ENCODE results near the gene DLGAP4. TPM values are rescaled to one million over a fixed set of nuclear protein-coding genes. Genes with fewer than 3 reads are reported as not detected.
A peak's percentile ranks its signal among the peaks of the same experiment; 100 is the strongest.

DLGAP4 gene
- total and polyA plus RNA-seq, 7 experiments from 2014 or later = 15.0 to 40.2 (median 35.3) TPM

- no peaks in the 10 kb centered on the region for H3K9me3 ChIP-seq (ENCODE audit: control insufficient read depth in 2 of 3, low read length in 3 of 3)
- peaks cover 65 to 87% (median 76%) of the 10 kb centered on the region in 7 donors for H3K4me1 Mint-ChIP-seq
Observed at GRCh38 chr20:36466089-36466488, 159.9 kb downstream of the DLGAP4 start.

GRCh38 chr20:36467076-36467999 is 161.2 kb downstream of the DLGAP4 start:
- Mint-ChIP-seq H3K36me3 (peaks cover 0 to 5% (median 0%) of the 10 kb centered on the region in 5 donors), H3K27me3 (no peaks in the 10 kb centered on the region), H3K4me1 (peaks cover 67 to 93% (median 81%) of the 10 kb centered on the region in 7 donors), H3K9me3 (no peaks in the 10 kb centered on the region), H3K27ac (peak overlapping the region; percentile 72 to 96 (median 81)), H3K4me3 (peak overlapping the region; percentile 60 to 81 (median 75))
- H3K9me3 ChIP-seq (ENCODE audit: control insufficient read depth in 2 of 3, low read length in 3 of 3) = no peaks in the 10 kb centered on the region
- intact Hi-C loops (cut with micrococcal nuclease) = loop anchor here (1.0 to 10.0 kb wide), 5 partner anchors 25 to 1227 kb away; partner anchors contain the start of genes RBL1 (in 2 of the 2), CTNNBL1 (in 1 of the 2) and SCAND1 (in 1 of the 2)
- peak; percentile 41 for ATAC-seq
- H3K4me3 ChIP-seq (ENCODE audit: low read length) = peak overlapping the region; percentile 28
- POLR2A ChIA-PET = interaction anchor here (0.8 kb wide), 1 partner anchor 24 kb away, joined by 3 read pairs; no protein-coding TSS in a partner anchor
- H3K27ac ChIP-seq (ENCODE audit: low read depth, low read length) = peak overlapping the region; percentile 64
- peak in 8 of 9 donors; percentile 43 to 67 (median 58) for DNase-seq
- no peaks in the 10 kb centered on the region for H3K27me3 ChIP-seq (ENCODE audit: control insufficient read depth in 2 of 2, insufficient read depth in 2 of 2, low read length in 2 of 2)
- CTCF ChIA-PET = interaction anchor here (0.6 to 1.0 kb wide), 2 partner anchors 19 to 1889 kb away, joined by 3 read pairs; no protein-coding TSS in a partner anchor
- H3K36me3 ChIP-seq (ENCODE audit: control insufficient read depth in 2 of 3, insufficient read depth in 3 of 3, low read length in 3 of 3) = no peaks in the 10 kb centered on the region
- H3K4me1 ChIP-seq (ENCODE audit: control insufficient read depth in 2 of 2, insufficient read depth in 2 of 2, low read length in 2 of 2) = peaks cover 53 to 74% of the 10 kb centered on the region in 2 donors

More at GRCh38 chr20:36466089-36466488, 159.9 kb downstream of the DLGAP4 start:
- ChIA-PET CTCF (interaction anchor here (0.9 to 1.1 kb wide), 2 partner anchors 20 to 26 kb away, joined by 3 to 5 read pairs; no protein-coding TSS in a partner anchor), POLR2A (interaction anchor here (1.0 to 1.3 kb wide), 2 partner anchors 26 to 106 kb away, joined by 3 to 5 read pairs; no protein-coding TSS in a partner anchor)
- no peaks in the 10 kb centered on the region for H3K36me3 ChIP-seq (ENCODE audit: control insufficient read depth in 2 of 3, insufficient read depth in 3 of 3, low read length in 3 of 3)
- H3K4me3 Mint-ChIP-seq = peak overlapping the region; percentile 35 to 81 (median 72)
- H3K4me3 ChIP-seq (ENCODE audit: low read length) = no peak overlapping the region
- H3K27me3 ChIP-seq (ENCODE audit: control insufficient read depth in 2 of 2, insufficient read depth in 2 of 2, low read length in 2 of 2) = no peaks in the 10 kb centered on the region
- peak overlapping the region; percentile 72 to 96 (median 81) for H3K27ac Mint-ChIP-seq
- ATAC-seq (no peak), DNase-seq (no peak)
- H3K36me3 Mint-ChIP-seq = peaks cover 0 to 5% (median 0%) of the 10 kb centered on the region in 5 donors
- H3K27me3 Mint-ChIP-seq = no peaks in the 10 kb centered on the region
- no peaks in the 10 kb centered on the region for H3K9me3 Mint-ChIP-seq
- peak overlapping the region; percentile 64 for H3K27ac ChIP-seq (ENCODE audit: low read depth, low read length)
- peaks cover 57 to 65% of the 10 kb centered on the region in 2 donors for H3K4me1 ChIP-seq (ENCODE audit: control insufficient read depth in 2 of 2, insufficient read depth in 2 of 2, low read length in 2 of 2)
- intact Hi-C loops (cut with micrococcal nuclease) = loop anchor here (2.0 to 10.0 kb wide), 4 partner anchors 27 to 1229 kb away; partner anchors contain the start of genes RBL1 (in 2 of the 2), CTNNBL1 (in 1 of the 2) and SCAND1 (in 1 of the 2)

- Mint-ChIP-seq H3K27me3 (no peaks in the 10 kb centered on the region), H3K36me3 (peaks cover 0 to 5% (median 0%) of the 10 kb centered on the region in 5 donors), H3K4me3 (peak overlapping the region in 6 of 10 donors; percentile 37 to 81 (median 62)), H3K4me1 (peaks cover 63 to 94% (median 81%) of the 10 kb centered on the region in 7 donors), H3K27ac (peak overlapping the region; percentile 14 to 96 (median 66)), H3K9me3 (no peaks in the 10 kb centered on the region)
- no peaks in the 10 kb centered on the region for H3K27me3 ChIP-seq (ENCODE audit: control insufficient read depth in 2 of 2, insufficient read depth in 2 of 2, low read length in 2 of 2)
- ATAC-seq (no peak), DNase-seq (no peak)
- no peaks in the 10 kb centered on the region for H3K9me3 ChIP-seq (ENCODE audit: control insufficient read depth in 2 of 3, low read length in 3 of 3)
- H3K4me3 ChIP-seq (ENCODE audit: low read length) = peak overlapping the region; percentile 28
- H3K36me3 ChIP-seq (ENCODE audit: control insufficient read depth in 2 of 3, insufficient read depth in 3 of 3, low read length in 3 of 3) = no peaks in the 10 kb centered on the region
- peaks cover 44 to 73% of the 10 kb centered on the region in 2 donors for H3K4me1 ChIP-seq (ENCODE audit: control insufficient read depth in 2 of 2, insufficient read depth in 2 of 2, low read length in 2 of 2)
- POLR2A ChIA-PET = interaction anchor here (0.8 kb wide), 1 partner anchor 25 kb away, joined by 3 read pairs; no protein-coding TSS in a partner anchor
- CTCF ChIA-PET = interaction anchor here (0.6 kb wide), 1 partner anchor 1888 kb away, joined by 3 read pairs; no protein-coding TSS in a partner anchor
- peak overlapping the region; percentile 64 for H3K27ac ChIP-seq (ENCODE audit: low read depth, low read length)
- intact Hi-C loops (cut with micrococcal nuclease) = loop anchor here (10.0 kb wide), 3 partner anchors 514 to 1226 kb away; partner anchors contain the start of genes RBL1 (in 2 of the 2), CTNNBL1 (in 1 of the 2) and SCAND1 (in 1 of the 2)
Observed at GRCh38 chr20:36468149-36469000, 162.2 kb downstream of the DLGAP4 start.

GRCh38 chr20:36469973-36470372 is 163.8 kb downstream of the DLGAP4 start:
- peaks cover 0 to 9% (median 0%) of the 10 kb centered on the region in 5 donors for H3K36me3 Mint-ChIP-seq
- H3K4me1 Mint-ChIP-seq = peaks cover 67 to 94% (median 84%) of the 10 kb centered on the region in 7 donors
- Histone ChIP-seq H3K27ac (ENCODE audit: low read depth, low read length) (no peak overlapping the region), H3K9me3 (ENCODE audit: control insufficient read depth in 2 of 3, low read length in 3 of 3) (no peaks in the 10 kb centered on the region), H3K36me3 (ENCODE audit: control insufficient read depth in 2 of 3, insufficient read depth in 3 of 3, low read length in 3 of 3) (no peaks in the 10 kb centered on the region), H3K4me1 (ENCODE audit: control insufficient read depth in 2 of 2, insufficient read depth in 2 of 2, low read length in 2 of 2) (peaks cover 33 to 59% of the 10 kb centered on the region in 2 donors), H3K4me3 (ENCODE audit: low read length) (no peak overlapping the region), H3K27me3 (ENCODE audit: control insufficient read depth in 2 of 2, insufficient read depth in 2 of 2, low read length in 2 of 2) (no peaks in the 10 kb centered on the region)
- ChIA-PET POLR2A (interaction anchor here (0.6 to 1.2 kb wide), 2 partner anchors 9 to 12 kb away, joined by 4 read pairs; no protein-coding TSS in a partner anchor), CTCF (interaction anchor here (0.5 kb wide), 1 partner anchor 219 kb away, joined by 3 read pairs; no protein-coding TSS in a partner anchor)
- H3K4me3 Mint-ChIP-seq = peak overlapping the region in 2 of 10 donors; percentile 21 to 41
- DNase-seq (no peak), ATAC-seq (no peak)
- H3K9me3 Mint-ChIP-seq = no peaks in the 10 kb centered on the region
- H3K27me3 Mint-ChIP-seq = no peaks in the 10 kb centered on the region
- intact Hi-C loops (cut with micrococcal nuclease) = loop anchor here (10.0 kb wide), 3 partner anchors 515 to 1225 kb away; partner anchors contain the start of genes RBL1 (in 2 of the 2), CTNNBL1 (in 1 of the 2) and SCAND1 (in 1 of the 2)
- H3K27ac Mint-ChIP-seq = peak overlapping the region in 5 of 9 donors; percentile 2 to 87 (median 51)

GRCh38 chr20:36471885-36472636 is 165.9 kb downstream of the DLGAP4 start:
- H3K4me1 ChIP-seq (ENCODE audit: control insufficient read depth in 2 of 2, insufficient read depth in 2 of 2, low read length in 2 of 2) = peaks cover 12 to 39% of the 10 kb centered on the region in 2 donors
- ChIA-PET CTCF (interaction anchor here (0.7 kb wide), 1 partner anchor 10 kb away, joined by 4 read pairs; no protein-coding TSS in a partner anchor), POLR2A (interaction anchor here (0.7 to 1.6 kb wide), 3 partner anchors 9 to 44 kb away, joined by 3 read pairs; no protein-coding TSS in a partner anchor)
- no peaks in the 10 kb centered on the region for H3K27me3 Mint-ChIP-seq
- DNase-seq (no peak), ATAC-seq (no peak)
- peak overlapping the region; percentile 62 to 84 (median 74) for H3K4me3 Mint-ChIP-seq
- H3K36me3 ChIP-seq (ENCODE audit: control insufficient read depth in 2 of 3, insufficient read depth in 3 of 3, low read length in 3 of 3) = no peaks in the 10 kb centered on the region
- H3K4me3 ChIP-seq (ENCODE audit: low read length) = peak overlapping the region; percentile 41
- intact Hi-C loops (cut with micrococcal nuclease) = loop anchor here in 1 of 2 donors (1.0 kb wide), 1 partner anchor 9 kb away; no protein-coding TSS in a partner anchor
- peaks cover 0 to 9% (median 0%) of the 10 kb centered on the region in 5 donors for H3K36me3 Mint-ChIP-seq
- peaks cover 46 to 73% (median 64%) of the 10 kb centered on the region in 7 donors for H3K4me1 Mint-ChIP-seq
- no peaks in the 10 kb centered on the region for H3K9me3 Mint-ChIP-seq
- H3K27me3 ChIP-seq (ENCODE audit: control insufficient read depth in 2 of 2, insufficient read depth in 2 of 2, low read length in 2 of 2) = no peaks in the 10 kb centered on the region
- H3K27ac Mint-ChIP-seq = peak overlapping the region; percentile 78 to 93 (median 87)
- H3K9me3 ChIP-seq (ENCODE audit: control insufficient read depth in 2 of 3, low read length in 3 of 3) = no peaks in the 10 kb centered on the region
- peak overlapping the region; percentile 65 for H3K27ac ChIP-seq (ENCODE audit: low read depth, low read length)

Data from naive thymus-derived CD4-positive, alpha-beta T cell (primary cell).